NCI-H2227 (cell line): ENCODE data around the gene EPHA4.

Experiments
- DNase-seq: peaks from one replicate; lab custom pipeline; 2025; ENCODE audit not compliant: unreplicated experiment; lab: John Stamatoyannopoulos, UW

EPHA4 gene

GRCh38 chr2:221478485-221478863 lies 93.6 kb downstream of the EPHA4 start:
- no peak for DNase-seq

- DNase-seq, result no peak
Observed at GRCh38 chr2:221477714-221478484, 94.2 kb downstream of the EPHA4 start.

- DNase-seq, result no peak
Observed at GRCh38 chr2:221476195-221476594, 95.9 kb downstream of the EPHA4 start.

GRCh38 chr2:221473451-221473850 lies 98.7 kb downstream of the EPHA4 start:
- no peak for DNase-seq

- no peak for DNase-seq
Observed at GRCh38 chr2:221468317-221468716, 103.8 kb downstream of the EPHA4 start.

- DNase-seq, result no peak
Observed at GRCh38 chr2:221467610-221468009, 104.5 kb downstream of the EPHA4 start.

- DNase-seq, result no peak
Observed at GRCh38 chr2:221466744-221467143, 105.4 kb downstream of the EPHA4 start.

GRCh38 chr2:221465776-221466175 lies 106.3 kb downstream of the EPHA4 start:
- no peak for DNase-seq

- no peak for DNase-seq
Observed at GRCh38 chr2:221464971-221465370, 107.1 kb downstream of the EPHA4 start.

- no peak for DNase-seq
Observed at GRCh38 chr2:221463241-221463896, 108.7 kb downstream of the EPHA4 start.

GRCh38 chr2:221461901-221462300 lies 110.2 kb downstream of the EPHA4 start:
- no peak for DNase-seq

- no peak for DNase-seq
Observed at GRCh38 chr2:221460136-221460535, 112.0 kb downstream of the EPHA4 start.

GRCh38 chr2:221458578-221458977 lies 113.5 kb downstream of the EPHA4 start:
- DNase-seq, result no peak

- DNase-seq, result no peak
Observed at GRCh38 chr2:221455214-221455613, 116.9 kb downstream of the EPHA4 start.

GRCh38 chr2:221454459-221455105 lies 117.5 kb downstream of the EPHA4 start:
- no peak for DNase-seq

GRCh38 chr2:221451862-221452788 lies 120.0 kb downstream of the EPHA4 start:
- DNase-seq, result no peak

- no peak for DNase-seq
Observed at GRCh38 chr2:221450280-221450679, 121.8 kb downstream of the EPHA4 start.

- no peak for DNase-seq
Observed at GRCh38 chr2:221449406-221449805, 122.7 kb downstream of the EPHA4 start.

GRCh38 chr2:221448844-221449390 lies 123.2 kb downstream of the EPHA4 start:
- DNase-seq, result no peak

GRCh38 chr2:221448057-221448843 lies 123.9 kb downstream of the EPHA4 start:
- DNase-seq, result no peak
